NT2/D1 (cell line): ENCODE measurements around the gene KREMEN1.

Source experiments
- SUZ12 ChIP-seq: IDR thresholded peaks from 2 replicates; pipeline ENCODE4 v1.6.1; 2011; ENCODE audit not compliant: insufficient read length, insufficient read depth; ENCODE audit errors: extremely low read depth
- YY1 ChIP-seq: IDR thresholded peaks from 2 replicates; pipeline ENCODE4 v1.6.1; 2011; ENCODE audit not compliant: insufficient read length, insufficient read depth
- ZNF274 ChIP-seq: IDR thresholded peaks from 2 replicates; pipeline ENCODE4 v1.6.1; 2011; ENCODE audit warnings: mild to moderate bottlenecking, low read depth, low read length

GRCh38 chr22:29187831-29188230 lies 115.0 kb downstream of the KREMEN1 start:
- TF ChIP-seq YY1, result no peak
- no peak for TF ChIP-seq SUZ12
- TF ChIP-seq ZNF274, result no peak
